WTC11 (cell line): Measurements from ENCODE around the gene PRRC2C.

ENCODE experiments used
- FOXP1 ChIP-seq: sonication (generic); formaldehyde crosslinking; IDR thresholded peaks from 2 replicates; pipeline ENCODE4 v1.8.0; 2022; ENCODE audit warnings: missing genetic modification reagents, mild to moderate bottlenecking, moderate library complexity, borderline replicate concordance
- IRF2 ChIP-seq: sonication (generic); formaldehyde crosslinking; IDR thresholded peaks from 2 replicates; pipeline ENCODE4 v1.8.0; 2022; ENCODE audit warnings: low read depth, missing genetic modification reagents, borderline replicate concordance
- TP53 ChIP-seq: sonication (generic); formaldehyde crosslinking; IDR thresholded peaks from 2 replicates; pipeline ENCODE4 v1.8.1; 2023; ENCODE audit warnings: mild to moderate bottlenecking, missing genetic modification reagents
- TF ChIP-seq, protein P1 (sequence below): sonication (generic); formaldehyde crosslinking; IDR thresholded peaks from 2 replicates; pipeline ENCODE4 v1.8.1; 2022; ENCODE audit warnings: low read depth, missing genetic modification reagents, borderline replicate concordance
- TF ChIP-seq, protein P2 (sequence below): fragments of 200-600 bp; IDR thresholded peaks from 2 replicates; pipeline ENCODE4 v1.8.0; 2022; ENCODE audit warnings: antibody characterized with exemption
- TF ChIP-seq, protein P3 (sequence below): sonication (generic); formaldehyde crosslinking; IDR thresholded peaks from 2 replicates; pipeline ENCODE4 v1.8.1; 2023; ENCODE audit warnings: mild to moderate bottlenecking, missing genetic modification reagents, moderate library complexity
- TF ChIP-seq, protein P4 (sequence below): sonication (generic); formaldehyde crosslinking; IDR thresholded peaks from 2 replicates; pipeline ENCODE4 v1.8.1; 2023; ENCODE audit warnings: mild to moderate bottlenecking, missing genetic modification reagents
- TF ChIP-seq, protein P5 (sequence below): sonication (generic); formaldehyde crosslinking; IDR thresholded peaks from 2 replicates; pipeline ENCODE4 v1.8.1; 2023; ENCODE audit warnings: mild to moderate bottlenecking, missing genetic modification reagents
- TF ChIP-seq, protein P6 (sequence below): sonication (generic); formaldehyde crosslinking; IDR thresholded peaks from 2 replicates; pipeline ENCODE4 v1.8.0; 2023; ENCODE audit warnings: missing genetic modification reagents
- TF ChIP-seq, protein P7 (sequence below): sonication (generic); formaldehyde crosslinking; IDR thresholded peaks from 2 replicates; pipeline ENCODE4 v1.8.0; 2022; ENCODE audit warnings: mild to moderate bottlenecking, missing genetic modification reagents
- TF ChIP-seq, protein P8 (sequence below): sonication (generic); formaldehyde crosslinking; IDR thresholded peaks from 2 replicates; pipeline ENCODE4 v1.8.1; 2022; ENCODE audit warnings: mild to moderate bottlenecking, missing genetic modification reagents, moderate library complexity, borderline replicate concordance

DNA sequence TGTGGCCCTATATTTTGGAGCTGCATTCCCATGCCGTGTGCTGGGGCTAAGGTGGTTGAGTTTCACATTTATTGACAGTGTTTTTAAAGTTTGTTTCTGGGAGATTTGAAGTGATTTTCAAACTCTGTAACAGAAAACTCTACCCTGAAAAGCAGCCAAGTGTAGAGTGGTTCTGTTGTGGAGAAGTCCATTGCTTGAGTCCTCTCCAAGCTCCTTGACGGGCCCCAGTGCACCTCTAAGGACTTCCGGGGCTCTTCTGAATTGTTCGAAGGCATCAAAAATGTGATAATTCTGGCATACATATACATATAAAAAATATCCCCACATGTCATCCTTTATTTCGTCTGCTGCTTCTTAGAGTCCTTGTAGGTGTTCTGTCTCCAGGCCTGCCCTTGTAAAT is 141.7 kb downstream of the PRRC2C start:
- TF ChIP-seq, protein P1, sequence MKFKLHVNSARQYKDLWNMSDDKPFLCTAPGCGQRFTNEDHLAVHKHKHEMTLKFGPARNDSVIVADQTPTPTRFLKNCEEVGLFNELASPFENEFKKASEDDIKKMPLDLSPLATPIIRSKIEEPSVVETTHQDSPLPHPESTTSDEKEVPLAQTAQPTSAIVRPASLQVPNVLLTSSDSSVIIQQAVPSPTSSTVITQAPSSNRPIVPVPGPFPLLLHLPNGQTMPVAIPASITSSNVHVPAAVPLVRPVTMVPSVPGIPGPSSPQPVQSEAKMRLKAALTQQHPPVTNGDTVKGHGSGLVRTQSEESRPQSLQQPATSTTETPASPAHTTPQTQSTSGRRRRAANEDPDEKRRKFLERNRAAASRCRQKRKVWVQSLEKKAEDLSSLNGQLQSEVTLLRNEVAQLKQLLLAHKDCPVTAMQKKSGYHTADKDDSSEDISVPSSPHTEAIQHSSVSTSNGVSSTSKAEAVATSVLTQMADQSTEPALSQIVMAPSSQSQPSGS (CRISPR knock-in tag): no peak
- TF ChIP-seq, protein P2, sequence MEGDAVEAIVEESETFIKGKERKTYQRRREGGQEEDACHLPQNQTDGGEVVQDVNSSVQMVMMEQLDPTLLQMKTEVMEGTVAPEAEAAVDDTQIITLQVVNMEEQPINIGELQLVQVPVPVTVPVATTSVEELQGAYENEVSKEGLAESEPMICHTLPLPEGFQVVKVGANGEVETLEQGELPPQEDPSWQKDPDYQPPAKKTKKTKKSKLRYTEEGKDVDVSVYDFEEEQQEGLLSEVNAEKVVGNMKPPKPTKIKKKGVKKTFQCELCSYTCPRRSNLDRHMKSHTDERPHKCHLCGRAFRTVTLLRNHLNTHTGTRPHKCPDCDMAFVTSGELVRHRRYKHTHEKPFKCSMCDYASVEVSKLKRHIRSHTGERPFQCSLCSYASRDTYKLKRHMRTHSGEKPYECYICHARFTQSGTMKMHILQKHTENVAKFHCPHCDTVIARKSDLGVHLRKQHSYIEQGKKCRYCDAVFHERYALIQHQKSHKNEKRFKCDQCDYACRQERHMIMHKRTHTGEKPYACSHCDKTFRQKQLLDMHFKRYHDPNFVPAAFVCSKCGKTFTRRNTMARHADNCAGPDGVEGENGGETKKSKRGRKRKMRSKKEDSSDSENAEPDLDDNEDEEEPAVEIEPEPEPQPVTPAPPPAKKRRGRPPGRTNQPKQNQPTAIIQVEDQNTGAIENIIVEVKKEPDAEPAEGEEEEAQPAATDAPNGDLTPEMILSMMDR: no peak
- TF ChIP-seq, protein P3, sequence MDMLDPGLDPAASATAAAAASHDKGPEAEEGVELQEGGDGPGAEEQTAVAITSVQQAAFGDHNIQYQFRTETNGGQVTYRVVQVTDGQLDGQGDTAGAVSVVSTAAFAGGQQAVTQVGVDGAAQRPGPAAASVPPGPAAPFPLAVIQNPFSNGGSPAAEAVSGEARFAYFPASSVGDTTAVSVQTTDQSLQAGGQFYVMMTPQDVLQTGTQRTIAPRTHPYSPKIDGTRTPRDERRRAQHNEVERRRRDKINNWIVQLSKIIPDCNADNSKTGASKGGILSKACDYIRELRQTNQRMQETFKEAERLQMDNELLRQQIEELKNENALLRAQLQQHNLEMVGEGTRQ: no peak
- TF ChIP-seq, protein P4, sequence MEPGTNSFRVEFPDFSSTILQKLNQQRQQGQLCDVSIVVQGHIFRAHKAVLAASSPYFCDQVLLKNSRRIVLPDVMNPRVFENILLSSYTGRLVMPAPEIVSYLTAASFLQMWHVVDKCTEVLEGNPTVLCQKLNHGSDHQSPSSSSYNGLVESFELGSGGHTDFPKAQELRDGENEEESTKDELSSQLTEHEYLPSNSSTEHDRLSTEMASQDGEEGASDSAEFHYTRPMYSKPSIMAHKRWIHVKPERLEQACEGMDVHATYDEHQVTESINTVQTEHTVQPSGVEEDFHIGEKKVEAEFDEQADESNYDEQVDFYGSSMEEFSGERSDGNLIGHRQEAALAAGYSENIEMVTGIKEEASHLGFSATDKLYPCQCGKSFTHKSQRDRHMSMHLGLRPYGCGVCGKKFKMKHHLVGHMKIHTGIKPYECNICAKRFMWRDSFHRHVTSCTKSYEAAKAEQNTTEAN (CRISPR knock-in tag): no peak
- TF ChIP-seq IRF2 (CRISPR knock-in tag) (no peak), TP53 (CRISPR knock-in tag) (no peak), FOXP1 (no peak)
- TF ChIP-seq, protein P5, sequence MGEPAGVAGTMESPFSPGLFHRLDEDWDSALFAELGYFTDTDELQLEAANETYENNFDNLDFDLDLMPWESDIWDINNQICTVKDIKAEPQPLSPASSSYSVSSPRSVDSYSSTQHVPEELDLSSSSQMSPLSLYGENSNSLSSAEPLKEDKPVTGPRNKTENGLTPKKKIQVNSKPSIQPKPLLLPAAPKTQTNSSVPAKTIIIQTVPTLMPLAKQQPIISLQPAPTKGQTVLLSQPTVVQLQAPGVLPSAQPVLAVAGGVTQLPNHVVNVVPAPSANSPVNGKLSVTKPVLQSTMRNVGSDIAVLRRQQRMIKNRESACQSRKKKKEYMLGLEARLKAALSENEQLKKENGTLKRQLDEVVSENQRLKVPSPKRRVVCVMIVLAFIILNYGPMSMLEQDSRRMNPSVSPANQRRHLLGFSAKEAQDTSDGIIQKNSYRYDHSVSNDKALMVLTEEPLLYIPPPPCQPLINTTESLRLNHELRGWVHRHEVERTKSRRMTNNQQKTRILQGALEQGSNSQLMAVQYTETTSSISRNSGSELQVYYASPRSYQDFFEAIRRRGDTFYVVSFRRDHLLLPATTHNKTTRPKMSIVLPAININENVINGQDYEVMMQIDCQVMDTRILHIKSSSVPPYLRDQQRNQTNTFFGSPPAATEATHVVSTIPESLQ (CRISPR knock-in tag): no peak
- TF ChIP-seq, protein P6, sequence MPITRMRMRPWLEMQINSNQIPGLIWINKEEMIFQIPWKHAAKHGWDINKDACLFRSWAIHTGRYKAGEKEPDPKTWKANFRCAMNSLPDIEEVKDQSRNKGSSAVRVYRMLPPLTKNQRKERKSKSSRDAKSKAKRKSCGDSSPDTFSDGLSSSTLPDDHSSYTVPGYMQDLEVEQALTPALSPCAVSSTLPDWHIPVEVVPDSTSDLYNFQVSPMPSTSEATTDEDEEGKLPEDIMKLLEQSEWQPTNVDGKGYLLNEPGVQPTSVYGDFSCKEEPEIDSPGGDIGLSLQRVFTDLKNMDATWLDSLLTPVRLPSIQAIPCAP: no peak
- TF ChIP-seq, protein P7, sequence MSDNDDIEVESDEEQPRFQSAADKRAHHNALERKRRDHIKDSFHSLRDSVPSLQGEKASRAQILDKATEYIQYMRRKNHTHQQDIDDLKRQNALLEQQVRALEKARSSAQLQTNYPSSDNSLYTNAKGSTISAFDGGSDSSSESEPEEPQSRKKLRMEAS (CRISPR knock-in tag): no peak
- TF ChIP-seq, protein P8, sequence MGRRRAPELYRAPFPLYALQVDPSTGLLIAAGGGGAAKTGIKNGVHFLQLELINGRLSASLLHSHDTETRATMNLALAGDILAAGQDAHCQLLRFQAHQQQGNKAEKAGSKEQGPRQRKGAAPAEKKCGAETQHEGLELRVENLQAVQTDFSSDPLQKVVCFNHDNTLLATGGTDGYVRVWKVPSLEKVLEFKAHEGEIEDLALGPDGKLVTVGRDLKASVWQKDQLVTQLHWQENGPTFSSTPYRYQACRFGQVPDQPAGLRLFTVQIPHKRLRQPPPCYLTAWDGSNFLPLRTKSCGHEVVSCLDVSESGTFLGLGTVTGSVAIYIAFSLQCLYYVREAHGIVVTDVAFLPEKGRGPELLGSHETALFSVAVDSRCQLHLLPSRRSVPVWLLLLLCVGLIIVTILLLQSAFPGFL (CRISPR knock-in tag): no peak
